ACC112 (cell line): ENCODE data around the gene CPHXL2.

ENCODE experiments used
- H2AFZ ChIP-seq: fragments of 200-600 bp; sonication (generic); one replicate; pipeline ENCODE4 v1.6.0; 2017; ENCODE audit warnings: antibody characterized with exemption, low read length; ENCODE audit not compliant: unreplicated experiment
- H3K27ac ChIP-seq: fragments of 200-600 bp; sonication (generic); 2 replicates; pipeline ENCODE4 v1.5.1; 2014; ENCODE audit warnings: low read depth, mild to moderate bottlenecking, antibody characterized with exemption, low read length, moderate library complexity
- H3K27me3 ChIP-seq: fragments of 200-600 bp; sonication (generic); 2 replicates; pipeline ENCODE4 v1.6.1; 2014; ENCODE audit warnings: mild to moderate bottlenecking, antibody characterized with exemption, low read length, moderate library complexity, mixed read lengths; ENCODE audit not compliant: insufficient read depth
- H3K36me3 ChIP-seq: fragments of 200-600 bp; sonication (generic); 2 replicates; pipeline ENCODE4 v1.6.1; 2016; ENCODE audit warnings: mild to moderate bottlenecking, antibody characterized with exemption, low read length, moderate library complexity, mixed read lengths; ENCODE audit not compliant: insufficient read depth
- H3K4me1 ChIP-seq: fragments of 200-600 bp; sonication (generic); one replicate; pipeline ENCODE4 v1.6.1; 2016; ENCODE audit warnings: low read length, mixed read lengths; ENCODE audit not compliant: insufficient read depth, unreplicated experiment, control insufficient read depth
- H3K4me3 ChIP-seq: fragments of 200-600 bp; sonication (generic); 2 replicates; pipeline ENCODE4 v1.5.1; 2014; ENCODE audit warnings: mild to moderate bottlenecking, low read depth, low read length
- H3K79me2 ChIP-seq: fragments of 200-600 bp; sonication (generic); one replicate; pipeline ENCODE4 v1.6.0; 2016; ENCODE audit warnings: low read length; ENCODE audit not compliant: control insufficient read depth, unreplicated experiment, insufficient read depth

CPHXL2 gene

DNA sequence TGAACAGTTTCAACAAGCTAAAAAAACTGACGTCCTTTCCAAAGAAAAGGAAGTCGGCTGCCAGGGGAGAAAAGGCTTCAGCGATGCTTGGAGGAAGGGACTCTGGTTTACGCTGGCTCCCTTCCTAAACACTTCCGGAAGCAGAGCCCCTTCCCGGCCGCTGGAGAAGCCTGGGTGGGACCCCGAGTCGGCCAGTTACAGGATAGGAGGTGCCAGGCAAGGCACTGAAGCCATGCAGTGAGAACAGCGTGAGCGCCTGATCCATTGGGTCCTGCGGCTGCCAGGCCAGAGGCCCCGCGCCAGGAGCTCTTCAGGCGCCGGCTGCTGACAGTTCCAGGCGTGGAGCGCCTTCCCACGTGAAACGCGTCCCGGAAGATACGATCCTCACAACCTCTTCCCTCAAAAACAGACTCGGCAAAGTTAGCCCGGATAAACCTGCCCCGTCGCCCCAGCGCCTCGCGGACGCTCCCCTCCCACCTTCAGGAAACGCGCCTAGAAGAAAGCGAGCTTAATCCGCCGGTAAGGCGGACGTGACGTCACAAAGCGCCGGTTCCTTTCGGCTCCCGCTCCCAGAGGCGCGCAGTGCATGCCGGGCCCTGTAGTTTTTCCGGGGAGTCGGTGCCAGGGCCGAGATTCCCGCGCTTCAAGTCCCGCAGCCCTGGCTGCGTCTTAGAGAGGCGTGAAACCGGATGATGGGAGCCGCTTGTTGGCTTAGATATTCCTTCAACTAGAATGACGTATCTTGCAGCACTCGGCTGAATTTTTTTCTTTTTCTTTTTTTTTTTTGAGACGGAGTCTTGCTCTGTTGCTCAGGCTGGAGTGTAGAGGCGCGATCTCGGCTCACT is 53.8 kb downstream of the CPHXL2 start, which contains the start of gene ADAT1:
Gene ADAT1 (minus strand): TSS at position 521 of the 845 bp plus-strand sequence. CDS start 2,482 bp downstream, outside the sequence.
- peaks cover 27% of the 10 kb centered on the region for H3K4me1 ChIP-seq
- peak within 1 kb of the TSS; percentile 69 for H2AFZ ChIP-seq
- peak within 1 kb of the TSS; percentile 69 for H3K27ac ChIP-seq
- H3K79me2 ChIP-seq, result peaks cover 12% of the 10 kb centered on the region
- peaks cover 24% of the 10 kb centered on the region for H3K36me3 ChIP-seq
- no peaks in the 10 kb centered on the region for H3K27me3 ChIP-seq
- peak within 1 kb of the TSS; percentile 81 for H3K4me3 ChIP-seq

DNA sequence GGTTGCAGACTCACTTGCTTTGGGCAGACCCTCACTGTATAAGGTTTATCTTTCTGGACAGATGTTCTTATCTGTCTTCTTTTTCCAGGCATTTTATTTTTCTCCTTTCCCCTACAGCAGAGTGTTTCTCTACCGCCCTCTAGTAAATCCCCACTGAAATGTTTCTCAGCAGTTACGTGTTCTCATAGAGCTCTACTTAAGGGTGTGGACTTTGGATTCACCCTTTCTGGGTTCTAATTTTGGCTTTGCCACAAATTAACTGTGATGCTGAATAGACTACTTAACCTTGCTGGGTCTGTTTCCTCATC is 55.7 kb downstream of the CPHXL2 start:
- Histone ChIP-seq H3K4me1 (peaks cover 26% of the 10 kb centered on the region), H3K27me3 (no peaks in the 10 kb centered on the region), H3K27ac (no peak overlapping the region), H3K4me3 (peak overlapping the region; percentile 81), H3K36me3 (peaks cover 18% of the 10 kb centered on the region), H2AFZ (no peak overlapping the region), H3K79me2 (peaks cover 12% of the 10 kb centered on the region)

DNA sequence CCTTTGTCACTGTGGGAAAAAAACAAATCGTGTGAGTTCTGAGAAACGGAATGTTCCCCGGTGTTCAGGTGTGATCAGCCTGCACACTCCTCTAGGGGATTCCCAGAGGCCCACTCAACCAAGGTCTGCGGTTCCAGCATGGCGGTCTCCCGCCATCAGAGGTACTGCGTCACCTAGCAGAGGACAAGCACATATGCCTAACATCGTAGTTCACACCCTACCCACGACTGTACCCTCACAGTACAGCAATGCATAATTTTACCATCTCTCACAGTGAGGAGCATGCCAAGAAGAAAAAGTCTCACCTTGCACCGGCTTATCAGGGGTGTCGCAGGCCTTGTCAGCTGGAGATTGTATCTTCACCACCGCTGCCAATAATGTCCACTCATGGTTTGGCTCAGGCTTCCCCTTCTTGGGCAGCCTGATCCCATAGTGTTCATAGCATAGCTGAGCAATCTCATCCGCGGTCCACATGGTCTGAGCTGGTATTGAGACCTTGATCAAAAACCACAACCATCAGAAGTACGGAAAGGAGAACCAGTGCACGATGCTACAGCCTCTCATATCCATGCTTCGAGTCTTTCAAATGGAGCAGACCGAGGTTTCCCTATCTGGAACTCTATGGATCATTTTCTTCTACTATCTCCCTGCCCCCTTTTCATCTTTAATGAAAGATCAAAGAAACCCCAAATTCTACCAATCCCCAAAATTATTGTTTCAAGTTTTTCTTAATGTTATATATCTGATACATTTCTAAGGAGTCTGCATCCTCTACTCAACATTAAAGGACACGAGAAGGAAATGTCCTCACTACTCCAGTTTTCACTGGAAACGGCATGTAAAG is 56.3 kb downstream of the CPHXL2 start:
- Histone ChIP-seq H3K36me3 (peaks cover 14% of the 10 kb centered on the region), H3K4me1 (peaks cover 24% of the 10 kb centered on the region), H3K27me3 (no peaks in the 10 kb centered on the region), H3K79me2 (peaks cover 12% of the 10 kb centered on the region), H3K4me3 (peak overlapping the region; percentile 6), H3K27ac (no peak overlapping the region), H2AFZ (no peak overlapping the region)

DNA sequence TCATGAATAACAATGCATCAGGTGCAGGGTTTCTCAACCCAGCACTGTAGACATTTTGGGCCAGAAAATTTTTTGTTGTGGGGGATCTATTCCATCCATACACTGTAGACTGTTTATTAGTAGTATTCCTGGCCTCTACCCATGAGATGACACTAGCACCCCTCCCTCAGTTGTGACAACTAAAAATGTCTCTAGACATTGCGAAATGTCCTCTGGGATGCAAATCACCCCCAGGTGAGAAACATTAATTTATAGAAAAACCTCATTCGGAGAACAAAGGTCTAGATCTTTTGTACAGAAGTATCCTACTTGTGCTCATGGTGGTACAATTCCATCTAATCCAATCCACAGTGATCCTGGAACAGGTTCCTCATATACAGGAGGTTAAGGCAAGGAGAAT is 58.0 kb downstream of the CPHXL2 start:
- no peaks in the 10 kb centered on the region for H3K27me3 ChIP-seq
- no peak overlapping the region for H3K27ac ChIP-seq
- H3K4me1 ChIP-seq, result peaks cover 26% of the 10 kb centered on the region
- no peak overlapping the region for H2AFZ ChIP-seq
- peaks cover 17% of the 10 kb centered on the region for H3K36me3 ChIP-seq
- peaks cover 12% of the 10 kb centered on the region for H3K79me2 ChIP-seq
- H3K4me3 ChIP-seq, result no peak overlapping the region

DNA sequence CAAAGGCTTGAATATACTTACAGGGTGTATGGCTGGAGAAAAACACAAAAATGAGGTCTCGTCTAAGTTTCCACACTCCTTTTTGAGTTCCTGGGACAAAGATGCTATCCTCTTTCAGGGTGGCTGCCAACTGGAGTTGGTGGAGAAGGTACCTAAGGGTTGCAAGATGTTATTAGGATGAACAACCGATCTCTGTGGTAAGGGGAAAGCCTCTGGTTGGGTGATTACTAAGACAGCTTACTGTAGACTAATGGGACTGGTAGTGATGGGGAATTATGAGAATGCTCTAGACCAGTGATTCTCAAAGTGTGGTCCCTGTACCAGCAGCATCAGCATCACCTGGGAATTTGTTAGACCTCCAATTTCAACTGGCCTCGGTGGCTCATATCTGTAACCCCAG is 59.7 kb downstream of the CPHXL2 start:
- Histone ChIP-seq H3K36me3 (peaks cover 33% of the 10 kb centered on the region), H3K4me3 (no peak overlapping the region), H3K4me1 (peaks cover 26% of the 10 kb centered on the region), H2AFZ (no peak overlapping the region), H3K79me2 (peaks cover 12% of the 10 kb centered on the region), H3K27ac (no peak overlapping the region), H3K27me3 (no peaks in the 10 kb centered on the region)

DNA sequence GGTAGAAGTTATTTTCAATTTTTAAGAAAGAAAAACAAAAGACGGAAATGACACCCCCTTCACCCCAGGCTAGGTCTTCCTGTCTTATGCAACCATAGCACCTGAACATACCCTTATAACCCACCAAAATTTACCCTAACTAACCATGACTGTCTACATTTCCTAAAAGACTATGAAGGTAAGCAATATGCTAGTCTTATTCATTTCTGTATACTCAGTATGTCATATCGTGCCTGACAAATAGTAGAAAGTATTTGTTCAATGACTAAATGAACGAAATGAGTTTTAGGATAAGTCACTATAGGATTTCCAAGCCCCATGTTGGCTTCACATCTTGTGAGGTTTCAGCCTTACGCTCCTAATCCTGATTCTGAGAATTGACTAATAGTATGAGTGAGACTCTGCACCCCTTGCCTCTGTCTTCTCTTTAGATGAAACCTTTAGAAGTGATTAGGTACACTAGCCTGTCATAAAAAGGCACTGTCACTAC is 60.2 kb downstream of the CPHXL2 start:
- Histone ChIP-seq H3K36me3 (peaks cover 34% of the 10 kb centered on the region), H3K4me3 (no peak overlapping the region), H3K27me3 (no peaks in the 10 kb centered on the region), H3K4me1 (peaks cover 24% of the 10 kb centered on the region), H2AFZ (no peak overlapping the region), H3K27ac (no peak overlapping the region), H3K79me2 (peaks cover 7% of the 10 kb centered on the region)

DNA sequence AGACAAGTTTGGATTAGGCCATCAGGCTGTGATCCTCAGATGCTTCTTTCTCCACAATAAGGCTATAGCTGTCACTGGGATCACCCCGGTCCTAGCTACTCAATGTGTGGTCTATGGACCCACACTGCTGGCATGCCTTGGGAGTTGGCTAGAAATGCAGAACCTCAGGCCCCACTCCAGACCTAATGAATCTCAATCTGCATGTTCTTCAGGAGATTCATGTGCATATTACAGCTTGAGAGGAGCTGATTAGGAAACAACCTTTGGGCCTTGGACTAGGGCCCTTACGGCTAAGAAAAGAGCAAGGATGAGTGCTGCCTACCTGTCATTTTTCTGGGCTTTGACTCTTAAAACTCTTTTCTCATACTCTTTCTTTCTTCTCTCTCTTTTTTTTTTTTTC is 61.2 kb downstream of the CPHXL2 start:
- H3K27ac ChIP-seq, result peak overlapping the region; percentile 21; the same call in 1 of the 2 replicates
- H3K4me1 ChIP-seq, result peaks cover 16% of the 10 kb centered on the region
- no peaks in the 10 kb centered on the region for H3K27me3 ChIP-seq
- H2AFZ ChIP-seq, result no peak overlapping the region
- peaks cover 39% of the 10 kb centered on the region for H3K36me3 ChIP-seq
- H3K79me2 ChIP-seq, result peaks cover 4% of the 10 kb centered on the region
- H3K4me3 ChIP-seq, result no peak overlapping the region

DNA sequence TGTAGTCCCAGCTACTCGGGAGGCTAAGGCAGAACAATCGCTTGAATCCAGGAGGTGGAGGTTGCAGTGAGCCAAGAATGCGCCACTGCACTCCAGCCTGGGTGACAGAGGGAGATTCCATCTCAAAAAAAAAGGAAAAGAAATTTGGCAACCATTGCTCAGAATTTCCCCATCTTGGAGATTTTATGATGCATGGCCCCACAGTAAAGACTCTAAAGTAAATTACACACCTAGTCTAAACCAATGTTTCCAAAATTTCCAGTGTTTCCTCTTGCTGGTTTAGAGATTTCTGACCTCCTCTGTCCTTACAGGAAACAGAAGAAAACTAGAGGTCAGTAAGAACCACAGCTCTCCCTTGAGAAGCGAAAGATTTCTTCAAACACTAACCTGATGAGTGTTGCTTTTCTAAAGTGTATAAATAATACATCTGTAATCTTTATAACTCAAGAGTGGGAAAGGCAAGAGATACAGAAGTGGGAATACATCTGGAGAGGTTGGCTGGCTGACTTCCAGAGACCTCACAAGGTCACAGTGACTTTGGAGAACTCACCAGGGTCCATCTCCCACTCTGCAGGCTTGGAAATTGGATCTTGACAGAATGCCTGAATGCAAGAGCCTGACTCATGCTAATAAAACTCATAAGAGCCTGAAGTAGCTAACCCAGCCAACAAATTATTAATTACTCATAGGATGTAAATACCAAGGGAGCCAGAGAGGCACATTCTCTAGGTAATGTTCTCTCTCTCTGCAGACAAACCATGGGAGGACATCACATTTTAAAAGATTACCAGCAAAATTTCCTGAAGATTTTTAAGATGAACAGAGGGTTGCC is 62.5 kb downstream of the CPHXL2 start:
- H3K36me3 ChIP-seq, result peaks cover 49% of the 10 kb centered on the region
- peak overlapping the region; percentile 77 for H3K27ac ChIP-seq
- H3K4me1 ChIP-seq, result peaks cover 15% of the 10 kb centered on the region
- no peak overlapping the region for H3K4me3 ChIP-seq
- H2AFZ ChIP-seq, result no peak overlapping the region
- no peaks in the 10 kb centered on the region for H3K27me3 ChIP-seq
- H3K79me2 ChIP-seq, result peaks cover 4% of the 10 kb centered on the region
